ENCODE measurements around the gene PRPF6. TPM values are rescaled to one million over a fixed set of nuclear protein-coding genes. Genes with fewer than 3 reads are reported as not detected.
"Not testable (repeated sequence)": the region's sequence is repeated elsewhere in the genome, so short reads cannot be mapped to it uniquely, and the experiment has no call there.

Gene PRPF6
- total RNA-seq, 2 experiments from 2014 or later: 50.6 to 51.3 TPM

DNA sequence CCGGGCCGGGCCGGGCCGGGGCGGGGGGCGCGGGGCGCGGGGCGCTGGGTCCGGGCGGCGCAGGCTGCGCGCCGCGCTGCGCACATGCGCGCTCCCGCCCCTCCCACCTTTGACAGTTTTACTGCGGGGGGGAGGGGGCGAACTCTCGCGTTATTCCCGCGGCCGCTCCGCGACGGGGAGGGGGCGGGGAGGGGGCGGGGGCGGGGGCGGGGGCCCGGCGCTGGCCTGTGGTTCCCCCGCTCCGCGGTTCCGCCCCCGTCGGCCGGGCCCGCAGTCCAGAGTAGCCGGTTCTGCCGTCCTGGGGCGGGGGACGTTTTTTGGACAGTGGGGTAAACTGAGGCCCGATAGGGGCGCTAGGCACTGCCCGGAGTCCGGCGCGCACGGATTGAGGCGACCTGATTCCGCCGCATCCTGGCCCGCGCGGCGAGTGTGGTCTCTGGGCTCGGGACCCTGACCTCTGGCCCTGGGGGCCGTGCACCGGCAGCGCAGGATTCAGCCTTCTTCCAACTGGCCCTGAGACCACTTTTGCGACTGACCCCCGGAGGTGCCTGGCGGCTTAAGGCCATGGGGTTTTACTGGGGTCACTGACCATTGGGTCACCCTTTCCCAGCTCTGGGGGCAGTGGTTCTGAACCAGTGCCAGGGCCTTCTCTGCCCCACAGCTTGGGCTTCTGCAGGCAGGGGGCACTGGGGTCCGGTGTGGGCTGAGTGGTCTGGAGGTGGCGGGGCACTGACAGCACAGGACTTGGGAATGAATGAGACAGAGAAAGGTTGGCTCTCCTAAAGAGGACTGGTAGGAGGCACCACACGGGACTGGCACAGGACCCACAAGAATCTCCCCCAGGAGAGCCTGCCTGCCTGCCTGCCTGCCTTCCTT is 10.9 kb upstream of the PRPF6 start, which contains the start of gene ZNF512B:
Gene ZNF512B, minus strand, starts transcription at position 93 of the 876 bp plus-strand sequence. CDS start 1,980 bp downstream, outside the sequence.
- H3K27me3 Mint-ChIP-seq: no peaks in the 10 kb centered on the region
- H3K4me3 Mint-ChIP-seq: peak within 1 kb of the TSS; percentile 90
- peak; percentile 49 to 84 (median 62) for DNase-seq
- H3K4me3 ChIP-seq (ENCODE audit: low read length): peak within 1 kb of the TSS; percentile 56
- TF ChIP-seq, protein P1, sequence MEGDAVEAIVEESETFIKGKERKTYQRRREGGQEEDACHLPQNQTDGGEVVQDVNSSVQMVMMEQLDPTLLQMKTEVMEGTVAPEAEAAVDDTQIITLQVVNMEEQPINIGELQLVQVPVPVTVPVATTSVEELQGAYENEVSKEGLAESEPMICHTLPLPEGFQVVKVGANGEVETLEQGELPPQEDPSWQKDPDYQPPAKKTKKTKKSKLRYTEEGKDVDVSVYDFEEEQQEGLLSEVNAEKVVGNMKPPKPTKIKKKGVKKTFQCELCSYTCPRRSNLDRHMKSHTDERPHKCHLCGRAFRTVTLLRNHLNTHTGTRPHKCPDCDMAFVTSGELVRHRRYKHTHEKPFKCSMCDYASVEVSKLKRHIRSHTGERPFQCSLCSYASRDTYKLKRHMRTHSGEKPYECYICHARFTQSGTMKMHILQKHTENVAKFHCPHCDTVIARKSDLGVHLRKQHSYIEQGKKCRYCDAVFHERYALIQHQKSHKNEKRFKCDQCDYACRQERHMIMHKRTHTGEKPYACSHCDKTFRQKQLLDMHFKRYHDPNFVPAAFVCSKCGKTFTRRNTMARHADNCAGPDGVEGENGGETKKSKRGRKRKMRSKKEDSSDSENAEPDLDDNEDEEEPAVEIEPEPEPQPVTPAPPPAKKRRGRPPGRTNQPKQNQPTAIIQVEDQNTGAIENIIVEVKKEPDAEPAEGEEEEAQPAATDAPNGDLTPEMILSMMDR (IDR thresholded peaks at IDR 0.05): no peak
- peak within 1 kb of the TSS; percentile 83 for H3K27ac Mint-ChIP-seq
- H3K4me1 ChIP-seq (ENCODE audit: insufficient read depth, low read length): peaks cover 30% of the 10 kb centered on the region
- peaks cover 0 to 23% of the 10 kb centered on the region in 2 experiments for H3K9me3 ChIP-seq (ENCODE audit: control insufficient read depth in 1 of 2, insufficient read depth in 1 of 2, low read length in 2 of 2)
- H3K27me3 ChIP-seq (ENCODE audit: control insufficient read depth in 1 of 2, insufficient read depth in 2 of 2, low read length in 2 of 2): no peaks in the 10 kb centered on the region
- H3K4me1 Mint-ChIP-seq (ENCODE audit: low read depth): peaks cover 38% of the 10 kb centered on the region
- H3K27ac ChIP-seq (ENCODE audit: low read depth in 1 of 2, low read length in 2 of 2): peak within 1 kb of the TSS; percentile 56 to 70
- H3K9me3 Mint-ChIP-seq: no peaks in the 10 kb centered on the region
- POLR2A ChIA-PET: interaction anchor here (1.0 kb wide), 1 partner anchor 10 kb away, joined by 3 read pairs; no protein-coding TSS in a partner anchor
- peak; percentile 57 for ATAC-seq (ENCODE audit: poor library complexity)
- peaks cover 25% of the 10 kb centered on the region for H3K36me3 ChIP-seq (ENCODE audit: insufficient read depth, low read length)
- H3K36me3 Mint-ChIP-seq (ENCODE audit: low read depth): peaks cover 22% of the 10 kb centered on the region
- intact Hi-C loops (cut with DNase I, micrococcal nuclease): loop anchor here (5.0 to 10.0 kb wide), 3 partner anchors 185 to 388 kb away; partner anchors contain the start of genes ARFRP1 (in 1 of the 2) and ZGPAT (in 1 of the 2)
- CTCF ChIA-PET: no interaction called here

DNA sequence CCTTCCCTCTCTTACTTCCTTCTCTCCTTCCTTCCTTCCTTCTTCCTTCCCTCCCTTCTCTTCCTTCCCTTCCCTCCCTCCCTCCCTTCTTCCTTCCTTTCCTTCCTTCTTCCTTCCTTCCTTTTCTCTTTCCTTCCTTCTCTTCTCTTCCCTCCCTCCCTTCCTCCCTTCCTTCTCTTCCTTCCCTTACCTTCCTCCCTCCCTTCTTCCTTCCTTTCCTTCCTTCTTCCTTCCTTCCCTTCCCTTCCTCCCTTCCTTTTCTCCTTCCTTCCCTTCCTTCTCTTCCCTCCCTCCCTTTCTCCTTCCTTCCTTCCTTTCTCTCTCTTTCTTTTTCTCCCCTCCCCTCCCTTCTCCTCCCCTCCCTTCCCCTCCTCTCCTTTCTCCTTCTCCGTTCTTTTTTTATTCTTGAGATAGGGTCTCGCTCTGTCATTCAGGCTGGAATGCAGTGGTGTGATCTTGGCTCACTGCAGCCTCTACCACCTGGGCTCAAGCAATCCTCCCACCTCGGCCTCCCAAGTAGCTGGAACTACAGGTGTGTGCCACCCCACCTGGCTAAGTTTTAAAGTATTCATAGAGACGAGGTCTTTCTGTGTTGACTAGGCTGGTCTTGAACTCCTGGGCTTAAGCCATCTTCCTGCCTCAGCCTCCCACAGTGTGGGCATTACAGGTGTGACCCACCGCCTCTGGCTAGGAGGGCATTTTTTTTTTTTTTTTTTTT is 10.1 kb upstream of the PRPF6 start:
- peaks cover 22% of the 10 kb centered on the region for H3K36me3 Mint-ChIP-seq (ENCODE audit: low read depth)
- H3K4me3 Mint-ChIP-seq: peak overlapping the region; percentile 89
- H3K27ac ChIP-seq (ENCODE audit: low read depth in 1 of 2, low read length in 2 of 2): no peak overlapping the region
- DNase-seq: no peak
- intact Hi-C loops (cut with DNase I, micrococcal nuclease): loop anchor here (5.0 to 10.0 kb wide), 3 partner anchors 186 to 389 kb away; partner anchors contain the start of genes ARFRP1 (in 1 of the 2) and ZGPAT (in 1 of the 2)
- H3K4me1 ChIP-seq (ENCODE audit: insufficient read depth, low read length): peaks cover 30% of the 10 kb centered on the region
- H3K9me3 Mint-ChIP-seq: no peaks in the 10 kb centered on the region
- H3K27ac Mint-ChIP-seq: peak overlapping the region; percentile 58
- peaks cover 31% of the 10 kb centered on the region for H3K36me3 ChIP-seq (ENCODE audit: insufficient read depth, low read length)
- peaks cover 0 to 21% of the 10 kb centered on the region in 2 experiments for H3K9me3 ChIP-seq (ENCODE audit: control insufficient read depth in 1 of 2, insufficient read depth in 1 of 2, low read length in 2 of 2)
- CTCF ChIA-PET: no interaction called here
- TF ChIP-seq, protein P1 (IDR thresholded peaks at IDR 0.05): no peak
- H3K27me3 Mint-ChIP-seq: no peaks in the 10 kb centered on the region
- POLR2A ChIA-PET: interaction anchor here (0.6 to 1.0 kb wide), 3 partner anchors 9 to 284 kb away, joined by 3 to 4 read pairs (median 3); no protein-coding TSS in a partner anchor
- ATAC-seq (ENCODE audit: poor library complexity): no peak
- H3K4me1 Mint-ChIP-seq (ENCODE audit: low read depth): peaks cover 38% of the 10 kb centered on the region
- H3K27me3 ChIP-seq (ENCODE audit: control insufficient read depth in 1 of 2, insufficient read depth in 2 of 2, low read length in 2 of 2): no peaks in the 10 kb centered on the region
- no peak overlapping the region for H3K4me3 ChIP-seq (ENCODE audit: low read length)

DNA sequence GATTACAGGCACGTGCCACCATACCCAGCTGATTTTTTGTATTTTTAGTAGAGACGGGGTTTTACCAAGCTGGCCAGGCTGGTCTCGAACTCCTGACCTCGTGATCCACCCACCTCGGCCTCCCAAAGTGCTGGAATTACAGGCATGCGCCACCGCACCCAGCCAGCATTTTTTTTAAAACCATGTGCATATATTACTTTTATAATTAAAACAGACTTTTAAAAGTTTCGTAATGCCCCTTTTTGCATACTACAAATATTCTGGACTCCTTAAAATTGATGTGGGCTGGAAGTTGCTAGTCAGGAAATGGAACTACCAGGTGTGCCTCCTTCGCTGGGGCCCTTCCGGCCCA is 9.0 kb upstream of the PRPF6 start:
- ATAC-seq (ENCODE audit: poor library complexity); H3K4me3 ChIP-seq (ENCODE audit: low read length); H3K9me3 Mint-ChIP-seq; DNase-seq; H3K27ac ChIP-seq (ENCODE audit: low read depth in 1 of 2, low read length in 2 of 2); H3K27me3 ChIP-seq (ENCODE audit: control insufficient read depth in 1 of 2, insufficient read depth in 2 of 2, low read length in 2 of 2); H3K27me3 Mint-ChIP-seq: not testable (repeated sequence)
- Mint-ChIP-seq H3K36me3 (ENCODE audit: low read depth) (peaks cover 27% of the 10 kb centered on the region), H3K4me3 (peak overlapping the region; percentile 89), H3K27ac (peak overlapping the region; percentile 58), H3K4me1 (ENCODE audit: low read depth) (peaks cover 49% of the 10 kb centered on the region)
- Histone ChIP-seq H3K36me3 (ENCODE audit: insufficient read depth, low read length) (peaks cover 23% of the 10 kb centered on the region), H3K9me3 (ENCODE audit: control insufficient read depth in 1 of 2, insufficient read depth in 1 of 2, low read length in 2 of 2) (peaks cover 0 to 11% of the 10 kb centered on the region in 2 experiments), H3K4me1 (ENCODE audit: insufficient read depth, low read length) (peaks cover 33% of the 10 kb centered on the region)
- ChIA-PET CTCF (interaction anchor here (1.8 kb wide), 1 partner anchor 662 kb away, joined by 3 read pairs; no protein-coding TSS in a partner anchor), POLR2A (interaction anchor here (0.6 to 0.7 kb wide), 2 partner anchors 244 to 285 kb away, joined by 3 to 4 read pairs; no protein-coding TSS in a partner anchor)
- intact Hi-C loops (cut with DNase I, micrococcal nuclease): loop anchor here (2.0 to 10.0 kb wide), 4 partner anchors 187 to 475 kb away; partner anchors contain the start of genes ARFRP1 (in 1 of the 2) and ZGPAT (in 1 of the 2)
